ENCODE measurements around the gene VAC14.

The VAC14 gene

GRCh38 chr16:70703041-70703834 is 97.7 kb downstream of the VAC14 start:
- no peak for DNase-seq

GRCh38 chr16:70702624-70703023 is 98.3 kb downstream of the VAC14 start:
- no peak for DNase-seq

GRCh38 chr16:70701998-70702397 is 99.0 kb downstream of the VAC14 start:
- DNase-seq: no peak

GRCh38 chr16:70701596-70701995 is 99.4 kb downstream of the VAC14 start:
- DNase-seq: no peak

GRCh38 chr16:70701036-70701435 is 99.9 kb downstream of the VAC14 start:
- no peak for DNase-seq

GRCh38 chr16:70700101-70701020 is 100.6 kb downstream of the VAC14 start:
- DNase-seq: no peak

GRCh38 chr16:70699696-70700095 is 101.3 kb downstream of the VAC14 start:
- DNase-seq: no peak

GRCh38 chr16:70698901-70699300 is 102.1 kb downstream of the VAC14 start:
- DNase-seq: no peak

GRCh38 chr16:70697594-70698170 is 103.3 kb downstream of the VAC14 start:
- DNase-seq: no peak

- peak in 1 of 2 donors; percentile 7 for DNase-seq
Observed at GRCh38 chr16:70696952-70697593, 103.9 kb downstream of the VAC14 start.

- DNase-seq: no peak
Observed at GRCh38 chr16:70696355-70696754, 104.6 kb downstream of the VAC14 start.

GRCh38 chr16:70695331-70696070 is 105.5 kb downstream of the VAC14 start:
- no peak for DNase-seq

GRCh38 chr16:70694868-70695218 is 106.1 kb downstream of the VAC14 start:
- DNase-seq: no peak

GRCh38 chr16:70694088-70694867 is 106.7 kb downstream of the VAC14 start:
- DNase-seq: no peak

- no peak for DNase-seq
Observed at GRCh38 chr16:70692873-70693671, 107.9 kb downstream of the VAC14 start.

GRCh38 chr16:70692130-70692872 is 108.7 kb downstream of the VAC14 start:
- DNase-seq: no peak

- no peak for DNase-seq
Observed at GRCh38 chr16:70691223-70692129, 109.5 kb downstream of the VAC14 start.

GRCh38 chr16:70689970-70690891 is 110.7 kb downstream of the VAC14 start:
- DNase-seq: no peak
